Gastroesophageal sphincter (tissue), 4 donors: ENCODE data around the gene CDYL2. TPM values are rescaled to one million over a fixed set of nuclear protein-coding genes. Genes with fewer than 3 reads are reported as not detected.

ENCODE experiments used
- ATAC-seq: fragments of 150-250 bp; one replicate; pipeline ENCODE4 v1.9.1; 2016; ENCODE audit warnings: mild to moderate bottlenecking, moderate library complexity
- H3K27ac ChIP-seq, 4 donors: fragments of 200-600 bp; sonication (generic) in 3 of 4; 1 replicate in 3 of 4; 2 replicates in 1 of 4; pipeline ENCODE4 v1.5.1; 2016 to 2019
- H3K27me3 ChIP-seq: fragments of 200-600 bp; sonication (generic); one replicate; pipeline ENCODE4 v1.5.1; 2019
- H3K36me3 ChIP-seq, 2 donors: fragments of 200-600 bp; sonication (generic); one replicate each; pipeline ENCODE4 v1.5.1; 2019; ENCODE audit warnings: control low read depth in 1 of 2
- H3K4me1 ChIP-seq, 3 donors: fragments of 200-600 bp; sonication (generic); 1 replicate in 2 of 3; 2 replicates in 1 of 3; pipeline ENCODE4 v1.5.1; 2016 to 2019; ENCODE audit warnings: control low read depth in 2 of 3
- H3K4me3 ChIP-seq, 2 donors: fragments of 200-600 bp; sonication (generic); one replicate each; pipeline ENCODE4 v1.5.1; 2019; ENCODE audit warnings: mild to moderate bottlenecking in 1 of 2, moderate library complexity in 1 of 2
- H3K9me3 ChIP-seq, 3 donors: fragments of 200-600 bp; sonication (generic); one replicate each; pipeline ENCODE4 v1.5.1; 2017 to 2019; ENCODE audit warnings: control low read depth in 2 of 3
- CTCF ChIP-seq, 4 experiments: fragments of 200-600 bp in 2 of 4; fragments of 450-650 bp in 2 of 4; sonication (generic) in 1 of 4; IDR thresholded peaks; one replicate each; pipeline ENCODE4 v1.5.1; 2017 to 2019; ENCODE audit warnings: antibody characterized with exemption in 4 of 4, mild to moderate bottlenecking in 2 of 4, moderate library complexity in 2 of 4
- EP300 ChIP-seq: sonication (generic); formaldehyde crosslinking; IDR thresholded peaks from one replicate; pipeline ENCODE4 v1.6.1; 2017; ENCODE audit warnings: antibody characterized with exemption, mild to moderate bottlenecking
- POLR2A ChIP-seq, 2 donors: fragments of 450-650 bp; IDR thresholded peaks; one replicate each; pipeline ENCODE4 v1.6.1; 2017; ENCODE audit warnings: antibody characterized with exemption in 2 of 2, mild to moderate bottlenecking in 2 of 2, moderate library complexity in 1 of 2
- POLR2AphosphoS5 ChIP-seq: sonication (generic); formaldehyde crosslinking; IDR thresholded peaks from one replicate; pipeline ENCODE4 v1.6.1; 2017; ENCODE audit warnings: antibody characterized with exemption
- WGBS, 2 donors: methylation state at CpG; one replicate each; pipeline ENCODE4 v1.1.5; 2018; ENCODE audit warnings: low coverage in 1 of 2; 5-methylcytosine and 5-hydroxymethylcytosine counted together
- total RNA-seq, 4 donors: library from RNA; depleted of rRNA; stranded (reverse); fragments of >200 nt; gene quantifications; one replicate each; pipeline ENCODE4 v1.1.0, GENCODE V29; 2016

CDYL2 gene
- total RNA-seq, 4 donors from 2014 or later = 0.78 to 11.7 (median 3.2) TPM

- Histone ChIP-seq H3K36me3 (no peaks in the 10 kb centered on the region), H3K4me1 (no peaks in the 10 kb centered on the region), H3K4me3 (no peak overlapping the region), H3K27me3 (no peaks in the 10 kb centered on the region), H3K27ac (no peak overlapping the region), H3K9me3 (no peaks in the 10 kb centered on the region)
- WGBS, 2 donors = 69 to 79% methylated on average over 4 of the region's 4 CpGs
- ATAC-seq = no peak
- TF ChIP-seq POLR2AphosphoS5 (no peak), EP300 (no peak), POLR2A (IDR thresholded peaks at IDR 0.05) (no peak), CTCF (IDR thresholded peaks at IDR 0.05) (no peak)
These were observed 32.4 kb upstream of the CDYL2 start for GRCh38 chr16:80836846-80837245.

GRCh38 chr16:80836202-80836601 is 31.8 kb upstream of the CDYL2 start:
- no peak for ATAC-seq
- TF ChIP-seq CTCF (IDR thresholded peaks at IDR 0.05) (no peak), POLR2AphosphoS5 (no peak), POLR2A (IDR thresholded peaks at IDR 0.05) (no peak), EP300 (no peak)
- WGBS, 2 donors = 65 to 78% methylated on average over 3 to 5 of the region's 5 CpGs

GRCh38 chr16:80831039-80831438 is 26.6 kb upstream of the CDYL2 start:
- WGBS, 2 donors = 83 to 100% methylated on average over 1 of the region's 1 CpG
- TF ChIP-seq POLR2AphosphoS5 = no peak
- TF ChIP-seq EP300 = no peak
- TF ChIP-seq CTCF (IDR thresholded peaks at IDR 0.05) = no peak
- no peak for TF ChIP-seq POLR2A (IDR thresholded peaks at IDR 0.05)
- Histone ChIP-seq H3K36me3 (no peaks in the 10 kb centered on the region), H3K4me3 (no peak overlapping the region), H3K9me3 (peaks cover 0 to 3% (median 0%) of the 10 kb centered on the region in 3 donors), H3K27ac (no peak overlapping the region), H3K27me3 (no peaks in the 10 kb centered on the region), H3K4me1 (no peaks in the 10 kb centered on the region)
- no peak for ATAC-seq

More at GRCh38 chr16:80836202-80836601, 31.8 kb upstream of the CDYL2 start:
- H3K27ac ChIP-seq = no peak overlapping the region
- no peaks in the 10 kb centered on the region for H3K36me3 ChIP-seq
- H3K4me1 ChIP-seq = no peaks in the 10 kb centered on the region
- no peak overlapping the region for H3K4me3 ChIP-seq
- no peaks in the 10 kb centered on the region for H3K27me3 ChIP-seq
- H3K9me3 ChIP-seq = no peaks in the 10 kb centered on the region

- Histone ChIP-seq H3K4me1 (no peaks in the 10 kb centered on the region), H3K36me3 (no peaks in the 10 kb centered on the region), H3K9me3 (peaks cover 0 to 5% (median 0%) of the 10 kb centered on the region in 3 donors), H3K4me3 (no peak overlapping the region), H3K27ac (no peak overlapping the region), H3K27me3 (no peaks in the 10 kb centered on the region)
- TF ChIP-seq CTCF (IDR thresholded peaks at IDR 0.05) (no peak), POLR2A (IDR thresholded peaks at IDR 0.05) (no peak), EP300 (no peak), POLR2AphosphoS5 (no peak)
- no peak for ATAC-seq
- 39 to 47% methylated on average over 4 of the region's 4 CpGs for WGBS, 2 donors
These were observed 24.1 kb upstream of the CDYL2 start for GRCh38 chr16:80828495-80828894.

- WGBS, 2 donors = 0 to 17% methylated on average over 1 of the region's 1 CpG
- no peaks in the 10 kb centered on the region for H3K4me1 ChIP-seq
- H3K4me3 ChIP-seq = no peak overlapping the region
- no peaks in the 10 kb centered on the region for H3K27me3 ChIP-seq
- H3K9me3 ChIP-seq = peaks cover 0 to 5% (median 0%) of the 10 kb centered on the region in 3 donors
- ATAC-seq = no peak
- no peak overlapping the region for H3K27ac ChIP-seq
- TF ChIP-seq CTCF (IDR thresholded peaks at IDR 0.05) = no peak
- no peak for TF ChIP-seq POLR2A (IDR thresholded peaks at IDR 0.05)
- no peak for TF ChIP-seq POLR2AphosphoS5
- TF ChIP-seq EP300 = no peak
- no peaks in the 10 kb centered on the region for H3K36me3 ChIP-seq
These were observed 22.6 kb upstream of the CDYL2 start for GRCh38 chr16:80827007-80827406.
